ENCODE results near the gene OR10T2. TPM values are rescaled to one million over a fixed set of nuclear protein-coding genes. Genes with fewer than 3 reads are reported as not detected.
"Not testable (repeated sequence)": the region's sequence is repeated elsewhere in the genome, so short reads cannot be mapped to it uniquely, and the experiment has no call there.

Gene OR10T2
- total and polyA plus RNA-seq, 4 donors = not detected

GRCh38 chr1:158393476-158393875, 5.8 kb downstream of the OR10T2 start:
- no peak overlapping the region for H3K27ac ChIP-seq (ENCODE audit: low read depth in 1 of 2, low read length in 1 of 2)
- no peaks in the 10 kb centered on the region for H3K36me3 ChIP-seq (ENCODE audit: control insufficient read depth in 4 of 4, insufficient read depth in 4 of 4, low read length in 4 of 4)
- no peaks in the 10 kb centered on the region for H3K27me3 ChIP-seq (ENCODE audit: control insufficient read depth in 3 of 3, insufficient read depth in 3 of 3, low read length in 2 of 3)
- no peaks in the 10 kb centered on the region for H3K4me1 ChIP-seq (ENCODE audit: control insufficient read depth in 5 of 5, insufficient read depth in 5 of 5, low read length in 5 of 5)
- no peak overlapping the region for H3K4me3 ChIP-seq
- WGBS, 2 donors = 92 to 96% methylated on average over 5 of the region's 5 CpGs
- no peak for DNase-seq
- no peaks in the 10 kb centered on the region for H3K9me3 ChIP-seq (ENCODE audit: control insufficient read depth in 4 of 4, insufficient read depth in 3 of 4, low read length in 3 of 4)
- ATAC-seq (ENCODE audit: insufficient read depth, low FRiP score) = no peak
- H3K9ac ChIP-seq (ENCODE audit: insufficient read depth in 1 of 2, low read length in 2 of 2) = no peak overlapping the region
- no peak for TF ChIP-seq CTCF (IDR thresholded peaks at IDR 0.05; ENCODE audit: control extremely low read depth, extremely low read depth)

- Histone ChIP-seq H3K4me1 (ENCODE audit: control insufficient read depth in 5 of 5, insufficient read depth in 5 of 5, low read length in 5 of 5) (no peaks in the 10 kb centered on the region), H3K36me3 (ENCODE audit: control insufficient read depth in 4 of 4, insufficient read depth in 4 of 4, low read length in 4 of 4) (no peaks in the 10 kb centered on the region), H3K4me3 (no peak overlapping the region), H3K9me3 (ENCODE audit: control insufficient read depth in 4 of 4, insufficient read depth in 3 of 4, low read length in 3 of 4) (no peaks in the 10 kb centered on the region), H3K27ac (ENCODE audit: low read depth in 1 of 2, low read length in 1 of 2) (no peak overlapping the region), H3K9ac (ENCODE audit: insufficient read depth in 1 of 2, low read length in 2 of 2) (no peak overlapping the region), H3K27me3 (ENCODE audit: control insufficient read depth in 3 of 3, insufficient read depth in 3 of 3, low read length in 2 of 3) (no peaks in the 10 kb centered on the region)
- no peak for TF ChIP-seq CTCF (IDR thresholded peaks at IDR 0.05; ENCODE audit: control extremely low read depth, extremely low read depth)
- ATAC-seq (ENCODE audit: insufficient read depth, low FRiP score) = no peak
- DNase-seq = no peak
Observed at GRCh38 chr1:158391099-158391498, 8.2 kb downstream of the OR10T2 start.

GRCh38 chr1:158390331-158390730, 8.9 kb downstream of the OR10T2 start:
- no peak for TF ChIP-seq CTCF (IDR thresholded peaks at IDR 0.05; ENCODE audit: control extremely low read depth, extremely low read depth)
- H3K4me1 ChIP-seq (ENCODE audit: control insufficient read depth in 5 of 5, insufficient read depth in 5 of 5, low read length in 5 of 5) = no peaks in the 10 kb centered on the region
- no peak overlapping the region for H3K4me3 ChIP-seq
- H3K9me3 ChIP-seq (ENCODE audit: control insufficient read depth in 4 of 4, insufficient read depth in 3 of 4, low read length in 3 of 4) = no peaks in the 10 kb centered on the region
- WGBS, 2 donors = 47 to 74% methylated on average over 1 of the region's 1 CpG
- DNase-seq (no peak), ATAC-seq (ENCODE audit: insufficient read depth, low FRiP score) (no peak)
- H3K36me3 ChIP-seq (ENCODE audit: control insufficient read depth in 4 of 4, insufficient read depth in 4 of 4, low read length in 4 of 4) = no peaks in the 10 kb centered on the region
- no peak overlapping the region for H3K9ac ChIP-seq (ENCODE audit: insufficient read depth in 1 of 2, low read length in 2 of 2)
- H3K27ac ChIP-seq (ENCODE audit: low read depth in 1 of 2, low read length in 1 of 2) = no peak overlapping the region
- no peaks in the 10 kb centered on the region for H3K27me3 ChIP-seq (ENCODE audit: control insufficient read depth in 3 of 3, insufficient read depth in 3 of 3, low read length in 2 of 3)

DNA sequence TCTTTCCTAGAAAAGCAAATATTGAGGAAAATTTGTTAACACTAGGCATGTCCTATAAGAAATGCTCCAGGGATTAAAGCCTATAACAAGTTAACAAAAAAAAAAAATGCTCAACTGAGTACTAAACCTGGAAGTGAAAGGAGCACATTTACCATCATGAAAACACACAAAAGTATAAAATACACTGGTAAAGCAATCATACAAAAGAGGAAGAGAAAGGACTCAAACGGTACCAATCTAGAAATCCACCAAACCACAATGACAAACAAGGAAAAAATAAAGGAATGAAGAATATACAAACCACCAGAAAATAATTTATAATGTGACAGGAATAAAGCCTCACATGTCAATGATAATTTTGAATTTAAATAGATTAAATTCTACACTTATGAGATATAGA, 24.4 kb downstream of the OR10T2 start:
- Histone ChIP-seq H3K9me3 (ENCODE audit: control insufficient read depth in 4 of 4, insufficient read depth in 3 of 4, low read length in 3 of 4) (peaks cover 0 to 16% (median 3%) of the 10 kb centered on the region in 4 donors), H3K4me3 (no peak overlapping the region), H3K27ac (ENCODE audit: low read depth in 1 of 2, low read length in 1 of 2) (no peak overlapping the region), H3K27me3 (ENCODE audit: control insufficient read depth in 3 of 3, insufficient read depth in 3 of 3, low read length in 2 of 3) (no peaks in the 10 kb centered on the region), H3K4me1 (ENCODE audit: control insufficient read depth in 5 of 5, insufficient read depth in 5 of 5, low read length in 5 of 5) (no peaks in the 10 kb centered on the region), H3K9ac (ENCODE audit: insufficient read depth in 1 of 2, low read length in 2 of 2) (no peak overlapping the region), H3K36me3 (ENCODE audit: control insufficient read depth in 4 of 4, insufficient read depth in 4 of 4, low read length in 4 of 4) (no peaks in the 10 kb centered on the region)
- ATAC-seq (ENCODE audit: insufficient read depth, low FRiP score) (no peak), DNase-seq (no peak)
- 38 to 49% methylated on average over 1 of the region's 1 CpG for WGBS, 2 donors
- TF ChIP-seq CTCF (IDR thresholded peaks at IDR 0.05; ENCODE audit: control extremely low read depth, extremely low read depth) = no peak

GRCh38 chr1:158374101-158374500, 25.2 kb downstream of the OR10T2 start:
- H3K36me3 ChIP-seq (ENCODE audit: control insufficient read depth in 4 of 4, insufficient read depth in 4 of 4, low read length in 4 of 4); H3K4me1 ChIP-seq (ENCODE audit: control insufficient read depth in 5 of 5, insufficient read depth in 5 of 5, low read length in 5 of 5); H3K9ac ChIP-seq (ENCODE audit: insufficient read depth in 1 of 2, low read length in 2 of 2); ATAC-seq (ENCODE audit: insufficient read depth, low FRiP score); H3K4me3 ChIP-seq; H3K27me3 ChIP-seq (ENCODE audit: control insufficient read depth in 3 of 3, insufficient read depth in 3 of 3, low read length in 2 of 3); H3K27ac ChIP-seq (ENCODE audit: low read depth in 1 of 2, low read length in 1 of 2); DNase-seq: not testable (repeated sequence)
- WGBS, 2 donors = 94 to 95% methylated on average over 22 to 25 of the region's 25 CpGs
- peaks cover 0 to 16% (median 3%) of the 10 kb centered on the region in 4 donors for H3K9me3 ChIP-seq (ENCODE audit: control insufficient read depth in 4 of 4, insufficient read depth in 3 of 4, low read length in 3 of 4)

Data from lung (tissue), 12 donors.